Loucy (cell line): Measurements from ENCODE around the gene OR8D1.

Experiments
- H2AFZ ChIP-seq: fragments of 200-600 bp; sonication (generic); 2 replicates; pipeline ENCODE4 v1.6.0; 2016; ENCODE audit warnings: antibody characterized with exemption, mild to moderate bottlenecking, low read length, moderate library complexity
- H3F3A ChIP-seq: fragments of 200-600 bp; 2 replicates; pipeline ENCODE4 v1.6.0; 2016; ENCODE audit warnings: antibody characterized with exemption, low read depth, mild to moderate bottlenecking
- H3K27me3 ChIP-seq: fragments of 200-600 bp; sonication (generic); 2 replicates; pipeline ENCODE4 v1.6.1; 2014; ENCODE audit warnings: low read length, mild to moderate bottlenecking; ENCODE audit not compliant: insufficient read depth, poor library complexity, severe bottlenecking
- H3K36me3 ChIP-seq: fragments of 200-600 bp; sonication (generic); 2 replicates; pipeline ENCODE4 v1.6.1; 2016; ENCODE audit warnings: low read length; ENCODE audit not compliant: insufficient read depth
- H3K4me1 ChIP-seq: fragments of 200-600 bp; sonication (generic); 2 replicates; pipeline ENCODE4 v1.5.1; 2014; ENCODE audit warnings: low read length, mild to moderate bottlenecking; ENCODE audit not compliant: insufficient read depth, poor library complexity, severe bottlenecking
- H3K4me2 ChIP-seq: fragments of 200-600 bp; sonication (generic); 2 replicates; pipeline ENCODE4 v1.6.0; 2014; ENCODE audit warnings: antibody characterized with exemption, low read length, low read depth, mild to moderate bottlenecking; ENCODE audit not compliant: poor library complexity, severe bottlenecking
- H3K4me3 ChIP-seq: fragments of 200-600 bp; sonication (generic); 2 replicates; pipeline ENCODE4 v1.5.1; 2014; ENCODE audit warnings: low read length, mild to moderate bottlenecking, mixed read lengths; ENCODE audit not compliant: poor library complexity, severe bottlenecking
- H3K79me2 ChIP-seq: fragments of 200-600 bp; sonication (generic); 2 replicates; pipeline ENCODE4 v1.6.1; 2014; ENCODE audit warnings: low read length; ENCODE audit not compliant: insufficient read depth
- H3K9ac ChIP-seq: fragments of 200-600 bp; sonication (generic); 2 replicates; pipeline ENCODE4 v1.6.0; 2014; ENCODE audit warnings: mild to moderate bottlenecking, low read depth, low read length, moderate library complexity; ENCODE audit not compliant: poor library complexity, severe bottlenecking
- H3K9me2 ChIP-seq: fragments of 200-600 bp; sonication (generic); replicated peaks from 2 replicates; pipeline ENCODE4 v1.6.1; 2016; ENCODE audit warnings: low read depth, low read length, mixed read lengths
- H3K9me3 ChIP-seq: fragments of 200-600 bp; sonication (generic); 2 replicates; pipeline ENCODE4 v1.6.1; 2014; ENCODE audit warnings: mild to moderate bottlenecking, antibody characterized with exemption, low read length, low read depth; ENCODE audit not compliant: insufficient read depth
- H4K20me1 ChIP-seq: fragments of 200-600 bp; sonication (generic); 2 replicates; pipeline ENCODE4 v1.6.0; 2014; ENCODE audit warnings: antibody characterized with exemption, low read length, mild to moderate bottlenecking; ENCODE audit not compliant: insufficient read depth, poor library complexity, severe bottlenecking
- CTCF ChIP-seq: fragments of 200-600 bp; sonication (generic); conservative IDR thresholded peaks from 2 replicates; pipeline ENCODE4 v1.5.1; 2014; ENCODE audit warnings: mild to moderate bottlenecking, antibody characterized with exemption, low read length
- EZH2phosphoT487 ChIP-seq: fragments of 200-600 bp; IDR thresholded peaks from 2 replicates; pipeline ENCODE4 v1.6.1; 2018; ENCODE audit warnings: antibody characterized with exemption, mild to moderate bottlenecking, moderate library complexity, borderline replicate concordance

OR8D1 gene

GRCh38 chr11:124301548-124301947 is 12.2 kb downstream of the OR8D1 start:
- no peaks in the 10 kb centered on the region for H3K4me1 ChIP-seq
- H3K79me2 ChIP-seq = no peaks in the 10 kb centered on the region
- no peaks in the 10 kb centered on the region for H4K20me1 ChIP-seq
- no peak overlapping the region for H3K4me2 ChIP-seq
- no peaks in the 10 kb centered on the region for H3K36me3 ChIP-seq
- no peak overlapping the region for H2AFZ ChIP-seq
- H3K27me3 ChIP-seq = no peaks in the 10 kb centered on the region
- H3F3A ChIP-seq = no peaks in the 10 kb centered on the region
- no peak overlapping the region for H3K9ac ChIP-seq
- H3K9me3 ChIP-seq = no peaks in the 10 kb centered on the region
- H3K4me3 ChIP-seq = no peak overlapping the region
- no peaks in the 10 kb centered on the region for H3K9me2 ChIP-seq
- no peak for TF ChIP-seq EZH2phosphoT487
- no peak for TF ChIP-seq CTCF

GRCh38 chr11:124297921-124298320 is 15.8 kb downstream of the OR8D1 start:
- Histone ChIP-seq H3K36me3 (no peaks in the 10 kb centered on the region), H3K9ac (no peak overlapping the region), H3K9me3 (no peaks in the 10 kb centered on the region), H3F3A (no peaks in the 10 kb centered on the region), H3K4me2 (no peak overlapping the region), H2AFZ (no peak overlapping the region), H4K20me1 (no peaks in the 10 kb centered on the region), H3K4me1 (no peaks in the 10 kb centered on the region), H3K27me3 (no peaks in the 10 kb centered on the region), H3K79me2 (no peaks in the 10 kb centered on the region), H3K4me3 (no peak overlapping the region), H3K9me2 (no peaks in the 10 kb centered on the region)
- TF ChIP-seq EZH2phosphoT487 = no peak
- TF ChIP-seq CTCF = no peak

- Histone ChIP-seq H2AFZ (no peak overlapping the region), H3K36me3 (no peaks in the 10 kb centered on the region), H3K9ac (no peak overlapping the region), H4K20me1 (no peaks in the 10 kb centered on the region), H3F3A (no peaks in the 10 kb centered on the region), H3K79me2 (no peaks in the 10 kb centered on the region), H3K27me3 (no peaks in the 10 kb centered on the region), H3K9me2 (no peaks in the 10 kb centered on the region), H3K4me3 (no peak overlapping the region), H3K9me3 (no peaks in the 10 kb centered on the region), H3K4me2 (no peak overlapping the region), H3K4me1 (no peaks in the 10 kb centered on the region)
- TF ChIP-seq EZH2phosphoT487 (no peak), CTCF (no peak)
These were observed 17.7 kb downstream of the OR8D1 start for GRCh38 chr11:124296016-124296415.
